GM06990 (cell line): ENCODE data around the gene ZNF397.

Source experiments
- DNase-seq: peaks from one replicate; pipeline ENCODE4 v3.0.0-alpha.2; 2011; ENCODE audit not compliant: insufficient read length; ENCODE audit errors: extremely low read depth
- H3K27me3 ChIP-seq: replicated peaks from 2 replicates; pipeline ENCODE4 v1.6.0; 2011; ENCODE audit warnings: low read length; ENCODE audit not compliant: control insufficient read depth, insufficient read depth
- H3K36me3 ChIP-seq: 2 replicates; pipeline ENCODE4 v1.5.1; 2011; ENCODE audit warnings: low read length; ENCODE audit not compliant: control insufficient read depth, insufficient read depth
- H3K4me3 ChIP-seq: replicated peaks from 2 replicates; pipeline ENCODE4 v1.5.1; 2011; ENCODE audit warnings: low read depth, mild to moderate bottlenecking, control low read depth, low read length
- CTCF ChIP-seq: IDR thresholded peaks from 2 replicates; pipeline ENCODE4 v1.5.1; 2011; ENCODE audit warnings: low read length, control low read depth, mild to moderate bottlenecking, inconsistent platforms; ENCODE audit not compliant: insufficient read depth, poor library complexity, severe bottlenecking

Gene ZNF397

GRCh38 chr18:35296060-35296459, 55.2 kb downstream of the ZNF397 start:
- Histone ChIP-seq H3K36me3 (peaks cover 3% of the 10 kb centered on the region), H3K27me3 (no peaks in the 10 kb centered on the region), H3K4me3 (no peak overlapping the region)
- no peak for DNase-seq
- no peak for TF ChIP-seq CTCF

- H3K4me3 ChIP-seq = no peak overlapping the region
- H3K36me3 ChIP-seq = no peaks in the 10 kb centered on the region; the same call in none of the 2 replicates
- no peaks in the 10 kb centered on the region for H3K27me3 ChIP-seq
- TF ChIP-seq CTCF = no peak
- no peak for DNase-seq
These were observed 62.8 kb downstream of the ZNF397 start for GRCh38 chr18:35303610-35304009.

- no peaks in the 10 kb centered on the region for H3K27me3 ChIP-seq
- TF ChIP-seq CTCF = no peak
- no peak overlapping the region for H3K4me3 ChIP-seq
- DNase-seq = no peak
- H3K36me3 ChIP-seq = no peaks in the 10 kb centered on the region; the same call in none of the 2 replicates
These were observed 65.9 kb downstream of the ZNF397 start for GRCh38 chr18:35306588-35307250.
